CD4-positive, alpha-beta T cell treated with Interleukin-17A for 1 hour (primary cell): Measurements from ENCODE around the gene JAKMIP2.

Source experiments
- DNase-seq: peaks from one replicate; pipeline ENCODE4 v3.0.0-alpha.2; 2020

Gene JAKMIP2

GRCh38 chr5:147786142-147786541, 3.6 kb upstream of the JAKMIP2 start:
- DNase-seq = no peak

GRCh38 chr5:147784146-147784987, 1.8 kb upstream of the JAKMIP2 start:
- no peak for DNase-seq

GRCh38 chr5:147780924-147781573, 1.5 kb downstream of the JAKMIP2 start:
- no peak for DNase-seq

GRCh38 chr5:147779694-147780093, 2.8 kb downstream of the JAKMIP2 start:
- no peak for DNase-seq

- no peak for DNase-seq
Measured at GRCh38 chr5:147776989-147777388, 5.5 kb downstream of the JAKMIP2 start.

GRCh38 chr5:147773587-147773986, 8.9 kb downstream of the JAKMIP2 start:
- no peak for DNase-seq

GRCh38 chr5:147773139-147773538, 9.4 kb downstream of the JAKMIP2 start:
- DNase-seq = no peak

DNA sequence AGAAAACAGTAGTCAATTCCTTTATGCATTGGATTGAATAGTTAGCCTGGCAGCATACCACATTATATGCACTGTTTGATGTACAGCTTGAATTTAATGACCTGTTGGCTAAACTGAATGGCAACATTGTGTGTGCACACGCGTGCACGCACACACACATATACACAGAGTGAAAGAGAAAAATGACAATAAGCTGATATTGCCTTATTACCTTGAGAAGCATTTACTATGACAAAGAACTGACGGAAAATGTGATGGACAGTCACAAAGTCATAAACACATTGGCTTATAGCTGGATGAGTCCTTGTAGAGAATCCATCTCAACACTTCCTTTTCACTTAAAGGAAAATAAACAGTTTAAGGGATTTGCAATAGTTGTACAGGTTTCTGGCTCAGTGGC, 15.5 kb downstream of the JAKMIP2 start:
- DNase-seq = no peak

DNA sequence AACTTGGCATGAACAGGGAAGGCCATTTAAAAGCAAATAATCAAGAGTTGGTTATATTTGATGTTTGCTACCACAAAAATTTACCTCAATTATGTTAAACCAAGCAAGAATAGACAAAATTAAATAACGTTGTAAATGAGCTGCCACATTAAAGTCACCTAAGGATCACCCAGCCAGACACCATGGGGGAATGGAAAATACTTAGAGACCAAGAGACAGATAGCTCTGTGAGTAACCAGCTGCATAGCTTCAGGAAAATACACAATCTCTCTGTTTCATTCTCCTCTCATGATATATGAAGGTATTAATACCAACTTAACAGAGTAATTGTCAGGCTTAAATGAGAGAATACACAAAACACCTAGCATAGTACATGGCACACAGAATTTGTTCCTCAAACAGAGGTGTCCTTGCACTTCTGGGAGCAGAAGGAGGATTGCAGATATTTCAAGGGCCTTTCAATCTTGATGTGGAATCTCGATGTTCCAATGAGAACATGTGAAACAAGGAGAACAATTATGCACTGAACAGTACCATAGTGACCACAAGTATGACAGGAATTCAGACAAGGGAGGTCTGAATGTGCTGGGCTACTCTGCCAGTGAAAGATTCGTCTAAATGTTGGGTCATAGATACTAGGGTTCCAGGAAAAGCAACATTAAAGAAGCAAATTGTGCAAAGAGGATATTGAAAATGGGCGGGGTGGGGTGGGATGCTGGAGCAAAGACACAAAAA, 18.6 kb downstream of the JAKMIP2 start:
- DNase-seq = no peak

- no peak for DNase-seq
Measured at GRCh38 chr5:147760086-147760875, 22.2 kb downstream of the JAKMIP2 start.

DNA sequence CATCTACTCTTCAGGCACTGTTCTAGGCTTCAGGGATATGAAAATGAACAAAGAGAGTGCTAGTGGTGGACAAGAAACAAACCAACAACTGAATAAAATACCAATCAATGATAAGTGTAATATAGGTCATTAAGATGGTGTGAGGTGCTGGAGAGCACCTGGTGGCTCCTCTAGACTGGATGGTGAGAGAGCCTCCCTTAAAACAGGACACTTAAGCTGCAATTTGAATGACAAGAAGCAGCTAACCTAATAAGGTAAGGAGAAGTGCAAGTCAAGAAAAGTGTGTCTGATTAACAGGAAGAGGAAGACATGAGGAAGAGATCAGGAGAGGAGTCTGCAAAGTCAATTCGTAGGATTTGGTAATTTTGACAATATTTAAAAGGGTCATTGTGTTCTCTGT, 23.1 kb downstream of the JAKMIP2 start:
- no peak for DNase-seq

GRCh38 chr5:147756566-147756965, 26.0 kb downstream of the JAKMIP2 start:
- no peak for DNase-seq

- DNase-seq = no peak
Measured at GRCh38 chr5:147754372-147755122, 28.0 kb downstream of the JAKMIP2 start.

- no peak for DNase-seq
Measured at GRCh38 chr5:147753765-147754164, 28.8 kb downstream of the JAKMIP2 start.

DNA sequence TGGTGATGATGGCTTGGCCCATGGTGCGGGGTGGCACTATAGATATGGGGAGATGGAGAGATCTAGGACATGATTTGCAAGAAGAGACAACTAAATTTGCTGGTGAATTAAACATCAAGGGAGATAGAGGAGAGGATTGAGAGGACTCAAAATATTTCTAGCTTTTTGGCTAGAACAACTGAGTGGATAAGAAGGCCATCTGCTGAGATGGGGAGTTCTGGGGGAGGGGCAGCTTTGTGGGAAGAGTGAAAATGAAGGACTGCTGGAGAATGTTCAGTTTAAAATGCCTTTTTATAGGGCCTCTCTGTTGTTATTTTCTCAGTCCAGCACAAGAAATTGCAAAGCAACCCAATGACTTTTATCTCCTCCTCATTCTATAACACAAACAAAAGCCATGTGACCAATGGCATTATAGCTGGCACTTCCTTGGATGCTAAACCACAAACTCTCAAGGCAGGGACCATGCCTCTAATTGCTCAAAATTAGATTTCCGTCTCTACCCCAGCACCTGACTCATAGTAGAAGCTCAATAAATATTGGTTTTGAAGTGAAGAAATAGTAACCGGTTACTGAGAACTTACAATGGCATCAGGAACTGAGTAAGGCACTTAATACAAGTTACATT, 29.8 kb downstream of the JAKMIP2 start:
- no peak for DNase-seq

DNA sequence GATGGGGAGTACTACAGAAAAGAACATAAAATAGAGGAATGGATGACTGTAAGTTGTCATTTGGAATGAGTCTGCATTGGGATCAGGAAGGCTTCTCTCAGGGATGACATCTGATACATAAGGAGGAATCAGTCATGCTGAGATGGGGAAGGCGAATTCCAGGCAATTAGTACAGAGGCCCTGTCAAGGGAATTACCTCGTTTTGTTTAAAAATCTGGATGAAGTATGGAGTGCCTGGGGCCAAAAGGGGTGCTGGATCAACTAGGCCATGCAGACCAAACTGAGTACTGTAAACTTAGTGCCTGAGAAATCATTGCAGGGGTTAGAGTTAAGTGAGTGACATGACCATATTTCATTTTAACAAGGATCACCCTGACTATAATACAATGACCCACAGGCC, 30.5 kb downstream of the JAKMIP2 start:
- DNase-seq = no peak

DNA sequence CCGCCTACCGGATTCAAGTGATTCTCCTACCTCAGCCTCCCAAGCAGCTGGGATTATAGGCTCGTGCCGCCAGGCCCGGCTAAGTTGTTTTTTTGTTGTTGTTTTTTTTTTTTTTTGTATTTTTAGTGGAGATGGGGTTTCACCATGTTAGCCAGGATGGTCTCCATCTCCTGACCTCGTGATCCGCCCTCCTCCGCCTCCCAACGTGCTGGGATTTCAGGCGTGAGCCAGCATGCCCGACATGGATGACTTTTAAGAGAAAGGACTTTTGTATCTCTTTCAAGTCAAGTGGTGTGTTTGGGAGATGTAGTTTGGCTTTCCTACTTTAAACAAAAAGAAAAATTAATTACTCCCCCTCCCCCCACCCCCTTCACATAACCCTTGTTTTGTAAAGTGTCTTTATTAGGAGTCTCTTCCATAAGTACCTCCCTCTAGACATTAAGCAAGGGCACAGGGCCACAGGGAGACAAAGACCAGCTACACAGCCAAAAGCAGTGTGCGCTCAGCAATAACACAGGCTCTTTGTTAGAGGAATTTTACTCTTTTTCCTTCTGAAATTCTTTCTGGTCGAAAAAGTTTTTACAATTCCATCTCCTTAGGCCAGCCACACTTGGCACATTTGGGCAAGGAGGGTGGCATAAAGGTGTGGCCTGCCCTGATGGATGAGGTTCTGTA, 31.2 kb downstream of the JAKMIP2 start:
- DNase-seq = no peak

GRCh38 chr5:147750065-147750464, 32.5 kb downstream of the JAKMIP2 start:
- no peak for DNase-seq

DNA sequence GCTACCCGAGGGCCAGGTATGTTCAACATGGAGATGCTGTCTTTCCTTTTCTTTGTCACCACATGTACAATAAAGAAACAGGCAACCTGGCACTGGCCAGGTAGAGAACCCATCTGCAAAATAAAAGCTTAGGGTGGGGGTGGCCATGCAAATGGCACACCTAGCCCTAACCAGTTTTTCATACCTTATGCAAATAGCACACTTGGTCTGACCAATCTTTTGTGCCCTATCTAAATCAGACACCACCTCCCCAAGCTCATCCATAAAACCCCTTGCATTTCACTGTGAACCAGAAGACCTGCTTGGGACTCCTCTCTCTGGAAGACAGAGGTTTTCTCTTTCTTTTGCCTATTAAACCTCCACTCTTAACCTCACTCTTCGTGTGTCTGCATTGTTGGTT, 33.9 kb downstream of the JAKMIP2 start:
- no peak for DNase-seq

GRCh38 chr5:147746986-147747385, 35.5 kb downstream of the JAKMIP2 start:
- DNase-seq = no peak
